OCI-LY7 (cell line): ENCODE measurements around the gene HBM. TPM values are rescaled to one million over a fixed set of nuclear protein-coding genes. Genes with fewer than 3 reads are reported as not detected.

Experiments used
- BruUV-seq: library from RNA; stranded (reverse); fragments of 400-500 nt; replicated peaks from 2 replicates; lab custom pipeline; 2021; lab: Mats Ljungman, UMichigan
- CTCF ChIA-PET: fragments of 300-600 bp; sonication (Branson Sonifier 250); formaldehyde crosslinking; loops from one replicate; lab custom pipeline; 2022; ENCODE audit warnings: antibody characterized with exemption; ENCODE audit not compliant: unreplicated experiment; lab: Charles Lee
- POLR2A ChIA-PET: fragments of 300-600 bp; sonication (Branson Sonifier 250); formaldehyde crosslinking; loops from one replicate; lab custom pipeline; 2022; ENCODE audit warnings: antibody characterized with exemption; lab: Charles Lee
- DNase-seq: peaks from one replicate; pipeline ENCODE4 v3.0.0-alpha.2; 2015; ENCODE audit warnings: low spot score
- H2AFZ ChIP-seq: fragments of 200-600 bp; sonication (generic), shearing (Covaris generic); 2 replicates; pipeline ENCODE4 v1.6.1; 2014; ENCODE audit warnings: mild to moderate bottlenecking, antibody characterized with exemption, low read length, moderate library complexity
- H3K27ac ChIP-seq: fragments of 200-600 bp; sonication (generic); 2 replicates; pipeline ENCODE4 v1.5.1; 2014; ENCODE audit warnings: mixed run types, low read depth, mild to moderate bottlenecking, moderate library complexity, low read length, inconsistent platforms; ENCODE audit not compliant: poor library complexity, severe bottlenecking
- H3K36me3 ChIP-seq: fragments of 200-600 bp; sonication (generic); 2 replicates; pipeline ENCODE4 v1.6.1; 2014; ENCODE audit warnings: mild to moderate bottlenecking, antibody characterized with exemption, low read length, moderate library complexity, mixed read lengths; ENCODE audit not compliant: insufficient read depth
- H3K4me1 ChIP-seq: fragments of 200-600 bp; sonication (generic); 2 replicates; pipeline ENCODE4 v1.5.1; 2014; ENCODE audit warnings: mild to moderate bottlenecking, low read length; ENCODE audit not compliant: insufficient read depth, poor library complexity, severe bottlenecking
- H3K4me2 ChIP-seq: fragments of 200-600 bp; sonication (generic); 2 replicates; pipeline ENCODE4 v1.6.1; 2014; ENCODE audit warnings: mild to moderate bottlenecking, low read length
- H3K4me3 ChIP-seq: fragments of 200-600 bp; sonication (generic); 2 replicates; pipeline ENCODE4 v1.5.1; 2014; ENCODE audit warnings: mild to moderate bottlenecking, low read depth, low read length; ENCODE audit not compliant: poor library complexity, severe bottlenecking
- H3K79me2 ChIP-seq: fragments of 200-600 bp; sonication (generic); 2 replicates; pipeline ENCODE4 v1.6.1; 2016; ENCODE audit warnings: low read depth, mild to moderate bottlenecking, low read length, moderate library complexity, mixed read lengths; ENCODE audit not compliant: insufficient read depth
- H3K9me2 ChIP-seq: fragments of 200-600 bp; sonication (generic); 2 replicates; pipeline ENCODE4 v1.6.1; 2016; ENCODE audit warnings: mild to moderate bottlenecking, low read length, mixed read lengths; ENCODE audit not compliant: insufficient read depth
- H3K9me3 ChIP-seq: fragments of 200-600 bp; sonication (generic); 2 replicates; pipeline ENCODE4 v1.6.1; 2014; ENCODE audit warnings: mild to moderate bottlenecking, mixed run types, low read length, mixed read lengths
- H4K20me1 ChIP-seq: fragments of 200-600 bp; sonication (generic); 2 replicates; pipeline ENCODE4 v1.6.1; 2014; ENCODE audit warnings: mild to moderate bottlenecking, antibody characterized with exemption, low read length, moderate library complexity, mixed read lengths; ENCODE audit not compliant: insufficient read depth
- CTCF ChIP-seq: fragments of 200-600 bp; sonication (generic); conservative IDR thresholded peaks from 2 replicates; pipeline ENCODE4 v1.5.1; 2014; ENCODE audit warnings: mild to moderate bottlenecking, antibody characterized with exemption, low read length, moderate library complexity, mixed read lengths
- EZH2phosphoT487 ChIP-seq: fragments of 200-600 bp; sonication (generic); IDR thresholded peaks from 2 replicates; pipeline ENCODE4 v1.6.1; 2018; ENCODE audit warnings: low read depth, borderline replicate concordance, mild to moderate bottlenecking, mixed run types, antibody characterized with exemption, low read length, moderate library complexity, mixed read lengths
- intact Hi-C: fragments of 100-400 bp; cut with micrococcal nuclease; formaldehyde crosslinking; loops from one replicate; pipeline ENCODE4 v1.10.0; 2022; ENCODE audit not compliant: unreplicated experiment
- total RNA-seq, 2 experiments: library from RNA; depleted of rRNA in 1 of 2; stranded (reverse); fragments of >200 nt in 1 of 2; shearing (Covaris generic) in 1 of 2; gene quantifications; 2 replicates each; pipeline ENCODE4 v1.2.3, GENCODE V29; 2014 to 2022

Gene HBM
- total RNA-seq, 2 experiments from 2014 or later = not detected

- DNase-seq = no peak
- Histone ChIP-seq H2AFZ (no peak overlapping the region), H3K79me2 (peaks cover 7% of the 10 kb centered on the region; the same call in 1 of the 2 replicates), H3K9me2 (no peaks in the 10 kb centered on the region), H3K36me3 (peaks cover 12% of the 10 kb centered on the region; the same call in 1 of the 2 replicates), H3K4me1 (no peaks in the 10 kb centered on the region), H3K4me3 (no peak overlapping the region), H3K27ac (no peak overlapping the region), H3K9me3 (no peaks in the 10 kb centered on the region), H3K4me2 (no peak overlapping the region), H4K20me1 (no peaks in the 10 kb centered on the region)
- intact Hi-C loops = no loop called here
- TF ChIP-seq EZH2phosphoT487 (no peak), CTCF (no peak)
- ChIA-PET CTCF (no interaction called here), POLR2A (no interaction called here)
- no TSS peak for BruUV-seq
Measured at GRCh38 chr16:129075-129474, 36.7 kb upstream of the HBM start.

DNA sequence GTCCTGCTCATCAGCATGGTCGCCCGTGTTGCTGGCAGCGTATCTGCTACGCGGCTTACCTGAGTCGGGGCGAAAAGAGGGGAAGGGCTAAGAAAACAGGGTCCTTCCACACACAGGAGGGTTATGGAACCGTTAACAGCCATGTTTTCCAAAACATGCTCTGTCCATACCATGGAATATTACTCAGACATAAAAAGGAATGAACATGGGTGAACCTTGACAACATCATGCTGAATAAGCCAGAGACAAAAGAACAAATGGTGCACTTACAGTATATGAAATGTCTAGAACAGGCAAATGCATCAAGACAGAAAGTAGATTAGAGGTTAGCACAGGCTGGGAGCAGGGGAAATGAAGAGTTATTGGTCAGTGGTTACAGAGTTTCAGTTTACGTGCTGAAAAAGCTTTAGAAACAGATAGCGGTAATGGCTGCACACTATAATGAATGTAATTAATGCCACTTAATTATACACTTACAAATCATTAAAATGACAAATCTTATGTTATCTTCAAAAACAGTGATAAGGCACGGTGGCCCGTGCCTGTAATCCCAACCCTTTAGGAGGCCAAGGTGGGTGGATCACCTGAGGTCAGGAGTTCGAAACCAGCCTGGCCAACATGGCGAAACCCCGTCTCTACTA lies 35.1 kb upstream of the HBM start:
- Histone ChIP-seq H3K27ac (no peak overlapping the region), H3K79me2 (peaks cover 19% of the 10 kb centered on the region), H3K36me3 (peaks cover 8% of the 10 kb centered on the region; the same call in 1 of the 2 replicates), H3K4me2 (no peak overlapping the region), H3K9me2 (no peaks in the 10 kb centered on the region), H2AFZ (no peak overlapping the region), H4K20me1 (no peaks in the 10 kb centered on the region), H3K4me1 (no peaks in the 10 kb centered on the region), H3K4me3 (no peak overlapping the region), H3K9me3 (no peaks in the 10 kb centered on the region)
- BruUV-seq = no TSS peak
- CTCF ChIA-PET = no interaction called here
- intact Hi-C loops = no loop called here
- TF ChIP-seq CTCF (no peak), EZH2phosphoT487 (no peak)
- POLR2A ChIA-PET = interaction anchor here (0.6 kb wide), 1 partner anchor 221 kb away, joined by 4 read pairs; no protein-coding TSS in a partner anchor
- no peak for DNase-seq

DNA sequence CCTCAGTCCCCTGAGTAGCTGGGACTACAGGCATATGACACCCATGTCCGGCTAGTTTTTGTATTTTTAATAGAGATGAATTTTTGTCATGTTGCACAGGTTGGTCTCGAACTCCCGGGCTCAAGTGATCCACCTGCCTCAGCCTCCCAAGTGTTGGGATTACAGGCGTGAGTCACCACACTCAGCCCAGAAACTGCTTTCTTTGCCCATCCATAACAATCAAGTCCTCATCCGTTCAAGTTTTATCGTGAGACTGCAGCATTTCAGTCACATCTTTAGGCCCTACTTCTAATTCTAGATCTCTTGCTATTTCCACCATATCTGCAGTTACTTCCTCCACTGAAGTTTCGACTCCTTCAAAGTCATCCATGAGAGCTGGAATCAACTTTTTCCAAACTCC lies 33.7 kb upstream of the HBM start:
- Histone ChIP-seq H3K4me2 (no peak overlapping the region), H3K9me3 (no peaks in the 10 kb centered on the region), H2AFZ (no peak overlapping the region), H3K36me3 (peaks cover 8% of the 10 kb centered on the region; the same call in 1 of the 2 replicates), H3K79me2 (peaks cover 33% of the 10 kb centered on the region), H3K4me3 (no peak overlapping the region), H3K9me2 (no peaks in the 10 kb centered on the region), H3K27ac (no peak overlapping the region), H3K4me1 (peaks cover 6% of the 10 kb centered on the region), H4K20me1 (no peaks in the 10 kb centered on the region)
- TF ChIP-seq EZH2phosphoT487 (no peak), CTCF (no peak)
- POLR2A ChIA-PET = no interaction called here
- no peak for DNase-seq
- intact Hi-C loops = no loop called here
- no TSS peak for BruUV-seq
- CTCF ChIA-PET = no interaction called here
